ENCODE measurements around the gene HBP1. TPM values are rescaled to one million over a fixed set of nuclear protein-coding genes. Genes with fewer than 3 reads are reported as not detected.
"Not testable (repeated sequence)": the region's sequence is repeated elsewhere in the genome, so short reads cannot be mapped to it uniquely, and the experiment has no call there.

HBP1 gene, protein sequence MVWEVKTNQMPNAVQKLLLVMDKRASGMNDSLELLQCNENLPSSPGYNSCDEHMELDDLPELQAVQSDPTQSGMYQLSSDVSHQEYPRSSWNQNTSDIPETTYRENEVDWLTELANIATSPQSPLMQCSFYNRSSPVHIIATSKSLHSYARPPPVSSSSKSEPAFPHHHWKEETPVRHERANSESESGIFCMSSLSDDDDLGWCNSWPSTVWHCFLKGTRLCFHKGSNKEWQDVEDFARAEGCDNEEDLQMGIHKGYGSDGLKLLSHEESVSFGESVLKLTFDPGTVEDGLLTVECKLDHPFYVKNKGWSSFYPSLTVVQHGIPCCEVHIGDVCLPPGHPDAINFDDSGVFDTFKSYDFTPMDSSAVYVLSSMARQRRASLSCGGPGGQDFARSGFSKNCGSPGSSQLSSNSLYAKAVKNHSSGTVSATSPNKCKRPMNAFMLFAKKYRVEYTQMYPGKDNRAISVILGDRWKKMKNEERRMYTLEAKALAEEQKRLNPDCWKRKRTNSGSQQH
- polyA plus RNA-seq (2012; ENCODE audit: missing spikeins) = 17.3 TPM

DNA sequence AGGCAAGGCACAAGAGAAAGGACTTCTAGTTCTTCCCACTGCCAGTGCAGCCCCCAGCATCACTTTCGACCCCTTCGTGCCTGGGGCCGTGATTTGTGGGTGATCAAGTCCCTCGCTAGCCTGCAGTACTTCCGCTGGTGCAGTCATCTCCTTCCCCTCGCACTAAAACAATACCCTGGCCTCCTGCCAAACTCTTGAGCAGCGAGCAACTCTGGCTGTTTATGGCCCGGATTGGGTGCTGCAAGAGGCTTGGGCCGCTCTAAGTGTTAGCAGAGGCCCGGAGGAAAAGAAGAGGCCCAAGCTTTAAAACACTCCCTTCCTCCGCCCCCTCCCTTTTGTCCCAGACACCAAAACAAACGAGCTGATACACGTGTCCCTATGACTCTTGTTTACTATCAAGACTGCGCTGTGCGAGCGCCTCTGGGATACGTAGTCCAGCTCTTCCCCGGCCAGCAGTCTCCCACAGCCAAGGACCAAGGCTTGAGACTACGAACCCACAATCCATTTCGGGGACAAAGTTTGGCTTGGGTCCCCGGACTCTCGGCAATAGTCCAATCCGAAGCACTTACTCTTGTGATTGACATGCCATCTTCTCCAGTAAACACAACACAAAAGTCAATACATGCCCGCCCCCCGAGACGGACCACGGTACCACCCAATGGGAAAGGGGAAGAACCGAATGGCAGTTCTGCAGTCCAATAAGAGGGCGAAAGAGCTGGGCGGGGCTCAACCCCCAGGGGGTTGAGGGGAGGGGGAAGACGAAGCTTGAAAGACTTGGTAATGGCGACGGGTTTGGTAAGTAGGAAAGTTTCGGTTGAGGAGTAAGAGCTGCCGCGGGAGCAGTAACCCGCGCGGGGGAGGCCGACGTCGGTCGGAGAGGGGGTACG lies at the start of gene HBP1:
HBP1 (plus strand) TSS at position 771 of the 887 bp plus-strand sequence. CDS start 10,891 bp downstream, outside the sequence.
- FAIRE-seq (peak; percentile 99), DNase-seq (ENCODE audit: insufficient read length) (peak; percentile 72)
- no peak for TF ChIP-seq POLR2AphosphoS5 (IDR thresholded peaks at IDR 0.05; ENCODE audit: low read depth, low read length)
- TF ChIP-seq TAF1 (IDR thresholded peaks at IDR 0.05; ENCODE audit: borderline replicate concordance, low read depth, low read length) = no peak
- no peak; the same call in 1 of the 2 replicates for TF ChIP-seq POLR2A (IDR thresholded peaks at IDR 0.05; ENCODE audit: low read depth, low read length)

DNA sequence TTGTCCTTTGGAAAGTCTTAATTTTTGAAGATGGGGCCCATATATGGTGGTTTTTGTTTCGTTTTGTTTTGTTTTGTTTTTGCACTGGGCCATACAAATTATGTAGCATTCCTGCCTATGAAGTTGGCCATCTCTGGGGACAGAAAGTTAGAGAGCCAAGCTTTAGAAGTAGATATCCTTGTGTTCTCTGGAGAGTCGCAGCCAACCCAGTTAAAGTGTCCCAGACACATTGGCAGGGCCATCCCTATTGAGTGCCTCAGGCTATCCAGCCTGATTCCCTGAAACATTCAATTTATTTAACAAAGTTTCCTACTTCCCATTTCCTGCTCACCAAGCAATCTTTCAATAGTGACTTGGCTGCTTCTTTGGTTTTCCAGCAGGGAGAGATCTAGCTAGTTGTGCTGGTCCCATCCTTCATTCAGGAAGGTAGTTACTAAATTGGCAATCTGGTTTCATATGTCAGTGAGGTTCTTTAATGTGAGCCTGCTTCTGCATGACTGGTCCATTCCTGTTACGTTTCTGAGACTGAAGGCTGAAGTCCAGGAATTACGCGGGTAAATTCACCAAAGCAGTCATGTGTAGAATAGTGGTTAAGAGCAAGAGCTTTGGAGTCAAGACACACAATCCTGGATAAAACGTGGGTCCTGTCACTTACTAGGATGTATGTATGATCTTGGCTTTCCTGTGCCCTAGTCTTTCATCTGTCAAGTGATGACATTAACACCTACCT lies 49.3 kb upstream of the HBP1 start:
- DNase-seq (ENCODE audit: insufficient read length) (no peak), FAIRE-seq (no peak)
- TF ChIP-seq POLR2AphosphoS5 (IDR thresholded peaks at IDR 0.05; ENCODE audit: low read depth, low read length) (no peak), TAF1 (IDR thresholded peaks at IDR 0.05; ENCODE audit: borderline replicate concordance, low read depth, low read length) (no peak)

DNA sequence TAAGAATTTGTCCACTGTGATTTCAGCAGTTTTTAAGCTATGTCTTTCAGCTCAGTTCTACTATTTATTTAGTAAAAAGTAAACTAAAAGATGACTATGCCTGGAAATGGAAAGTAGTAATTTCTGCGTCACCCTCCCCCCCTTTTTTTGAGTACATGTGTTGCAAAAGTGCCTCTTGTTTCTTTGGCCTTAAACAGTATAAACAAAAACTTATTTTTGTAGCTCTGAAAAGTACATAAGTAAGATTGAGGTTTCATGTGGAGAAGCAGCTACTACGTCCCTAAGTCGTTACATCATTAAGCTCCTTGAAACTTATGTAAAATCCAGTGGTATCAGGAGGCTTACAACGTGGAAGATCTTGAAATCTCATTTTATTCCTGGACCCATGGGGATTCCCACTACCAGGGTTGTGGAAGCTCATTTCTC lies 46.3 kb upstream of the HBP1 start:
- TF ChIP-seq POLR2A (IDR thresholded peaks at IDR 0.05; ENCODE audit: low read depth, low read length) = no peak
- no peak for TF ChIP-seq TAF1 (IDR thresholded peaks at IDR 0.05; ENCODE audit: borderline replicate concordance, low read depth, low read length)
- TF ChIP-seq POLR2AphosphoS5 (IDR thresholded peaks at IDR 0.05; ENCODE audit: low read depth, low read length) = no peak
- DNase-seq (ENCODE audit: insufficient read length) (no peak), FAIRE-seq (no peak)

DNA sequence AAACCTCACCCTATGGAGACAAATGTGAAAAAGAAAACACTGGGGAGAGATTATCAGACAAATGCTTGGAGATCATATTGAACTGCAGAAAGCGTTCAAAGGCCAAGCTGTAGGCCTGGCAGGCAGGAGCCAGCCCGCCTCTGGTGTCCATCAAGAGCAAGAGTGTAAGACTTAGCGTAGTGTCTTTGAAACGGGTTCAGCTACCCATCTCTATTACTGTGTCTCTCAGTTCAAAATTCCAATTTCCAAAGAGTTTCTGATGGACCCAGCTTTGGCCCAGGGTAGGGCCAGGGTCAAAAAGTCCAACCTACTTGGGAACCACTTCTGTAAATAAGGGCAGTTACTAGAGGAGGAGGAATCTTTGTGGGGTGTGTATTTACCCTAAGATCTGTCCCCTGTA lies 45.4 kb upstream of the HBP1 start:
- TF ChIP-seq POLR2A (IDR thresholded peaks at IDR 0.05; ENCODE audit: low read depth, low read length) (no peak), TAF1 (IDR thresholded peaks at IDR 0.05; ENCODE audit: borderline replicate concordance, low read depth, low read length) (no peak), POLR2AphosphoS5 (IDR thresholded peaks at IDR 0.05; ENCODE audit: low read depth, low read length) (no peak)
- FAIRE-seq (no peak), DNase-seq (ENCODE audit: insufficient read length) (no peak)

DNA sequence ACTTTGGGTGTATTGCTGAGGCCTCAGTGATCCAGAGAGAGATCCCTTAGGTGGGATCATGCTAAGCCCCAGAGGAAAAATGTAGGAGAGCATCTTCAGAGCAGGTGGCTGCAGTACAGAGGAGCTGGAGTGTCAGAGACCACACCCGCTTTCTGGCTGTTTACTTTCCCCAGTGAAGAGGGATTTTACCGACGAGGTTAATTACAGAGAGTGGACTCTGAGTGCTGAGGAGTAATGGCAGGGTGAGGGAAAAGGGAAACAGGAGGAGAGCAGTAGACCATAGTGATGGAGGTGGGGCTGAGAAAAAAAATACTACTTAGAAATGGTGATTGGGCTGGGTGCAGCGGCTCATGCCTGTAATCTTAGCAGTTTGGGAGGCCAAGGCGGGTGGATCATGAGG lies 43.3 kb upstream of the HBP1 start:
- DNase-seq (ENCODE audit: insufficient read length) (no peak), FAIRE-seq (no peak)
- TF ChIP-seq POLR2A (IDR thresholded peaks at IDR 0.05; ENCODE audit: low read depth, low read length) (no peak), POLR2AphosphoS5 (IDR thresholded peaks at IDR 0.05; ENCODE audit: low read depth, low read length) (no peak), TAF1 (IDR thresholded peaks at IDR 0.05; ENCODE audit: borderline replicate concordance, low read depth, low read length) (no peak)

DNA sequence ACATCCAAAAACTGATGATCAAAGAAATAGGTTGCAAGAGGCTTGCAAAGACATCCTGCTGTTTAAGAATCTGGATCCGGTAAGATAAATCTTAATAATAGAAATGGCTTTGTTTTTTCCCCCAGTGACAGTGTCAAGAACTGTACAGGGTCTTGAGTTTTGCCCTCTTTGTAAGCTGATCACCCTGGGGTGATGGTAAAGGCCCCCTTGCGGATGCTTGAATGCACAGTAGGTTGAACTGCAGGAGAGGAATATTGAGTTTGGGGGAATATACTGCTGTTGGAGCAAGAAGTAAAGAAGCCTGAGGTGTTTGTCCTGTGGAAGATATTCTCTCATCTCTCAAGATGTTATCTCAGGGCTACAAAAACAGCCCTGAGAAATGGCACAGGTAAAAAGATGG lies 40.6 kb upstream of the HBP1 start:
- FAIRE-seq (no peak), DNase-seq (ENCODE audit: insufficient read length) (no peak)
- TF ChIP-seq POLR2AphosphoS5 (IDR thresholded peaks at IDR 0.05; ENCODE audit: low read depth, low read length) (no peak), POLR2A (IDR thresholded peaks at IDR 0.05; ENCODE audit: low read depth, low read length) (no peak), TAF1 (IDR thresholded peaks at IDR 0.05; ENCODE audit: borderline replicate concordance, low read depth, low read length) (no peak)

DNA sequence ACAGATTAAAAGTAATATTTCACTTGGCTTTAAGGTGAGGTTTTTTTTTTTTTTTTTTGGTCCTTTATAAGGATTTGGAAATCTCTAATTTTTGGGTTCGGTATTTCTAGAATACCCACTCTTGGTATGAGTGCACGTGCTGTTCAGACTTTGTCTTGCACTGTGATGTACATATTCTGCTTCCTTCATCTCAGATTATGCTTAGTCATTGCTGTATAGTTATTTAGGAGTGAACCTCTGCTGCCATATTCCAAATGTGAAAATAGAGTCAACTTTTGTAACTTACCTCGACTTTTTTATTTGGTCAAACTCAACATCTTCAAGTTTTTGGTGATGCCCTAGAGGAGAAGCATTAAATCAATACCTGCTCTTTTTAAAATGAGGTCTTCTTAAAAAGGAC lies 40.1 kb upstream of the HBP1 start:
- DNase-seq (ENCODE audit: insufficient read length) = no peak
- TF ChIP-seq POLR2AphosphoS5 (IDR thresholded peaks at IDR 0.05; ENCODE audit: low read depth, low read length) = no peak
- TF ChIP-seq TAF1 (IDR thresholded peaks at IDR 0.05; ENCODE audit: borderline replicate concordance, low read depth, low read length) = no peak
- TF ChIP-seq POLR2A (IDR thresholded peaks at IDR 0.05; ENCODE audit: low read depth, low read length) = no peak
- FAIRE-seq = no peak

DNA sequence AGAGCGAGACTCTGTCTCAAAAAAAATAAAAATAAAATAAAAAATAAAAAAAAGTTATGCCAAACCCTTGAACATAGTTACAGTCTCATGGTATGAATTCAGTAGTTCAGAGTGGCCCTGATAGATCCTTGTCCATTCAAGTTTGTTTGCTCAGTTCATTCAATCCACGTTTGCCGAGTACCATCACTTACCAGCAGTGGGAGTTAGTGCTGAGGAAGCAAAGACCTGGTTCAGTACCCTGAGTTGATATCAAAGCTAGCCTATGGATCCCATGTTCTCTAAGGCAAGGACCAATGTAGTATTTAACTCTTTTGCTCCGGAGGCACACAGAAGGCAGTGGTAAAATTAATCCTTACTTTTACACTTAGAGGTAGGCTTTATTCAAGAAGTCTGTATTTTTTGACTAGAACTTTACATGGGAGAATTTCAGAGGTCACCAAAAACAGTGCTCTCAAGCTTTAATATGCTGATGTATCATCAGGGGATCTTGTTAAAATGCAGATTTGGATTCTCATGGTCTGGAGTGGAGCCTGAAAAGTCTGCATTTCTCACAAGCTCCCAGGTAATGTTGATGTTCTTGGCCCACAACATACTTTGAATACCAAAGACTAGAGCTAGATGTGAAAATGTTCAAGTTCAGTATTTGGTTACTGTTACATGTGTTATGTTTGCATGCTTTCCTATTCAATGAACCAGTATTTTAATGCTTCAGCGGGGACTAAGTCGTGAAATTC lies 38.1 kb upstream of the HBP1 start:
- TF ChIP-seq POLR2AphosphoS5 (IDR thresholded peaks at IDR 0.05; ENCODE audit: low read depth, low read length) (no peak), TAF1 (IDR thresholded peaks at IDR 0.05; ENCODE audit: borderline replicate concordance, low read depth, low read length) (no peak)
- DNase-seq (ENCODE audit: insufficient read length) (no peak), FAIRE-seq (no peak)

DNA sequence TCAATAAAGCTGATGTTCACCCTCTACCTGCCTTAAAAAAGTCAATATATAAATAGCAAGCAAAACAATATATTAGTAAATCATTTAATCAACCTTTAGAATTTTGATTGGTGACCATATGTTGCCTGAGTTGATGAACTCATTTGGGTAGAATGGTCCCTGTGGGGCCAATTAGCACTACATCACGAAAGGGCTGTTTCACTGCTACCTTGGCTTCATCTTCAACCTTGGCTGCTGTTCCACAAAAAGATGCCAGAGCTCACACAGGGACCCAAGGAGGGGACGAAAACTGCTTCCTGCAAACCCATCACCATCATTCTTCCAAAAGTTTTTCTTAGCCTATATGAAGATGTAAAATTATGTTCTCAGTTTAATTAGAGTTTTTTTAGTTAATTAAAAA lies 35.4 kb upstream of the HBP1 start:
- DNase-seq (ENCODE audit: insufficient read length) = no peak
- FAIRE-seq = no peak
- no peak for TF ChIP-seq POLR2AphosphoS5 (IDR thresholded peaks at IDR 0.05; ENCODE audit: low read depth, low read length)
- TF ChIP-seq POLR2A (IDR thresholded peaks at IDR 0.05; ENCODE audit: low read depth, low read length) = no peak
- no peak for TF ChIP-seq TAF1 (IDR thresholded peaks at IDR 0.05; ENCODE audit: borderline replicate concordance, low read depth, low read length)

DNA sequence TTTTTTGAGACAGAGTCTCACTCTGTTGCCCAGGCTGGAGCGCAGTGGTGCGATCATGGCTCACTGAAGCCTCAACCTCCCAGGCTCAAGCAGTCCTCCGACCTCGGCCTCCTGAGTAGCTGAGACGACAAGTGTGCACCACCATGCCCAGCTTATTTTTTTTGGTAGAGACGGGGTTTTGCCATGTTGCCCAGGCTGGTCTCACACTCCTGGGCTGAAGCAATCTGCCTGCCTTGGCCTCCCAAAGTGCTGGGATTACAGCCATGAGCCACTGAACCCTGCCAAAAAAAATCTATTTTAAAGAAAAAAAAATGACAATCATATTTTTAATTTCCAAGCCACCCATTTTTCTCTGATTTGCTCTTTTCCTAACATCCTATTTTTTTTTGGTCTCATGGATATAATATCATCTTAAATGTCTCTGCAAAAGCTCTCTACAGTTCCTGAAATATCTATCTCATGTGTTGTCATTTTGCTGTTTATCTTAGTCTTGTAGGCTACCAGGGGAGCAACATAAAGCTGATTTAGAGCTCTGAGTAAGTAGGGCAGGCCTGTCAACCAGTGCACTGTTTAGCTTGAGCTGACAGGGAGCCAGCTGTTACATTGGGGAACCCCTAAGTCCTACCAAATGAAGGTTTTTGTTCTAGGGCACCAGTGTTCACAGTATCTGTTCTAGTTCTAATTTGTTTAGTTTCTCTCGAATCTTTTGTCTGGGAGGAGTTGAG lies 29.9 kb upstream of the HBP1 start:
- FAIRE-seq (no peak), DNase-seq (ENCODE audit: insufficient read length) (no peak)
- no peak for TF ChIP-seq POLR2A (IDR thresholded peaks at IDR 0.05; ENCODE audit: low read depth, low read length)
- no peak for TF ChIP-seq TAF1 (IDR thresholded peaks at IDR 0.05; ENCODE audit: borderline replicate concordance, low read depth, low read length)
- TF ChIP-seq POLR2AphosphoS5 (IDR thresholded peaks at IDR 0.05; ENCODE audit: low read depth, low read length) = no peak

DNA sequence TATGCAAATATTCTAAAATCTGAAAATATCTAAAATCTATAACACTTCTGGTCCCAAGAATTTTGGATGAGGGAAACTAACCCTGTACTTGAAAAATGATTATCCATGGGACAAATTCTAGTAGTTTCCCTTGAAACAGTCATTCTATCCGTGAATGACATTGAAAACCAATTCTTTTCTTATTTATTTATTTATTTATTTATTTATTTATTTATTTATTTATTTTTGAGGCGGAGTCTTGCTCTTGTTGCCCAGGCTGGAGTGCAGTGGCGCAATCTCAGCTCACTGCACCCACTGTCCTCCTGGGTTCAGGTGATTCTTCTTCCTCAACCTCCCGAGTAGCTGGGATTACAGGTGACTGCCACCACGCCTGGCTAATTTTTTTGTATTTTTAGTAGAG lies 24.9 kb upstream of the HBP1 start:
- not testable (repeated sequence) for FAIRE-seq; DNase-seq (ENCODE audit: insufficient read length)

Data from GM12892 (cell line).